ENCODE results near the gene DSCAM.
"Not testable (repeated sequence)": the region's sequence is repeated elsewhere in the genome, so short reads cannot be mapped to it uniquely, and the experiment has no call there.

DSCAM gene

GRCh38 chr21:40047211-40047610, 799.7 kb downstream of the DSCAM start:
- DNase-seq (ENCODE audit: low spot score), result no peak

- no peak for DNase-seq (ENCODE audit: low spot score)
Observed at GRCh38 chr21:40043866-40044265, 803.1 kb downstream of the DSCAM start.

- DNase-seq (ENCODE audit: low spot score), result peak; percentile 15
Observed at GRCh38 chr21:40043423-40043822, 803.5 kb downstream of the DSCAM start.

GRCh38 chr21:40041446-40041845, 805.5 kb downstream of the DSCAM start:
- DNase-seq (ENCODE audit: low spot score), result no peak

GRCh38 chr21:40033156-40033782, 813.7 kb downstream of the DSCAM start:
- DNase-seq (ENCODE audit: low spot score), result not testable (repeated sequence)

- no peak for DNase-seq (ENCODE audit: low spot score)
Observed at GRCh38 chr21:40029888-40030287, 817.1 kb downstream of the DSCAM start.

GRCh38 chr21:40028393-40028792, 818.6 kb downstream of the DSCAM start:
- DNase-seq (ENCODE audit: low spot score), result not testable (repeated sequence)

- no peak for DNase-seq (ENCODE audit: low spot score)
Observed at GRCh38 chr21:40021558-40022351, 825.2 kb downstream of the DSCAM start.

- no peak for DNase-seq (ENCODE audit: low spot score)
Observed at GRCh38 chr21:40020651-40021050, 826.3 kb downstream of the DSCAM start.

- no peak for DNase-seq (ENCODE audit: low spot score)
Observed at GRCh38 chr21:40018871-40019475, 828.0 kb downstream of the DSCAM start.

GRCh38 chr21:40016667-40017066, 830.3 kb downstream of the DSCAM start:
- DNase-seq (ENCODE audit: low spot score), result no peak

- DNase-seq (ENCODE audit: low spot score), result no peak
Observed at GRCh38 chr21:40016234-40016633, 830.7 kb downstream of the DSCAM start.

GRCh38 chr21:40015818-40016217, 831.1 kb downstream of the DSCAM start:
- no peak for DNase-seq (ENCODE audit: low spot score)

GRCh38 chr21:40014394-40014793, 832.6 kb downstream of the DSCAM start:
- no peak for DNase-seq (ENCODE audit: low spot score)

GRCh38 chr21:40013001-40013735, 833.8 kb downstream of the DSCAM start:
- no peak for DNase-seq (ENCODE audit: low spot score)

GRCh38 chr21:40011371-40011770, 835.6 kb downstream of the DSCAM start:
- no peak for DNase-seq (ENCODE audit: low spot score)

- no peak for DNase-seq (ENCODE audit: low spot score)
Observed at GRCh38 chr21:40002978-40003377, 844.0 kb downstream of the DSCAM start.

- no peak for DNase-seq (ENCODE audit: low spot score)
Observed at GRCh38 chr21:39984286-39984991, 862.5 kb downstream of the DSCAM start.

- no peak for DNase-seq (ENCODE audit: low spot score)
Observed at GRCh38 chr21:39980241-39980820, 866.6 kb downstream of the DSCAM start.

GRCh38 chr21:39979321-39979720, 867.6 kb downstream of the DSCAM start:
- no peak for DNase-seq (ENCODE audit: low spot score)

- DNase-seq (ENCODE audit: low spot score), result no peak
Observed at GRCh38 chr21:39976800-39977199, 870.2 kb downstream of the DSCAM start.

Data from iPS-NIHi11 (cell line).